Activated naive CD8-positive, alpha-beta T cell treated with anti-CD3 and anti-CD28 coated beads for 36 hours (primary cell): ENCODE data around the gene PDE4D. TPM values are rescaled to one million over a fixed set of nuclear protein-coding genes. Genes with fewer than 3 reads are reported as not detected.

Experiments used
- DNase-seq: peaks from one replicate; pipeline ENCODE4 v3.0.0; 2021
- H3K27ac Mint-ChIP-seq: one replicate; pipeline ENCODE4 v1.8.0; 2022; ENCODE audit warnings: mild to moderate bottlenecking, moderate library complexity, mixed read lengths
- H3K27me3 Mint-ChIP-seq: one replicate; pipeline ENCODE4 v1.8.0; 2022; ENCODE audit warnings: mild to moderate bottlenecking, mixed read lengths
- H3K36me3 Mint-ChIP-seq: one replicate; pipeline ENCODE4 v1.8.0; 2021; ENCODE audit warnings: mild to moderate bottlenecking, mixed read lengths
- H3K4me1 Mint-ChIP-seq: one replicate; pipeline ENCODE4 v1.8.0; 2021; ENCODE audit warnings: mixed read lengths
- H3K4me3 Mint-ChIP-seq: one replicate; pipeline ENCODE4 v1.8.0; 2022; ENCODE audit warnings: mild to moderate bottlenecking, moderate library complexity, mixed read lengths
- H3K9me3 Mint-ChIP-seq: one replicate; pipeline ENCODE4 v1.8.0; 2022; ENCODE audit warnings: mixed read lengths
- total RNA-seq, 2 experiments: library from RNA; stranded (reverse); gene quantifications; one replicate each; pipeline ENCODE4 v1.2.3, GENCODE V29; 2021

Gene PDE4D
- total RNA-seq, 2 experiments from 2014 or later: 40.7 TPM

DNA sequence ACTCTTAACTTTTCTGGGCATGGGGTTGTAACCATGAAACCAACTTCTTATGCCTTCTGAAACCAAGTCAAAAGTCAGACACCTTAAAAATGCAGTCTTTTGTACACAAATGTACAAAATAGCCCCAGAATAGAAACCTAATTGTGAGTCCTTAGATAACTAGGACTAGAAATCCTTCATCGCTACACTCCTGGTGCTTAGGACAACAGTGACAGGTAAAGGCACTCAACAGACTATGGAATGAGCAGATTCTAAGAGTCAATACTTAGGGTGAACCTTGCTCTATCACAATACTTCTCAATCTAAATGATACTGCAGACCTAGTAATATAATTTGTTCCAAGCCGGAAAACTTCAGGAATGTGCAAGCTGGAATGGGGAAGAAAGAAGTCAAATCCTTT, 163.7 kb downstream of the PDE4D start:
- no peaks in the 10 kb centered on the region for H3K4me1 Mint-ChIP-seq
- H3K27me3 Mint-ChIP-seq: peaks cover 9% of the 10 kb centered on the region
- H3K4me3 Mint-ChIP-seq: no peak overlapping the region
- H3K27ac Mint-ChIP-seq: no peak overlapping the region
- no peaks in the 10 kb centered on the region for H3K9me3 Mint-ChIP-seq
- no peak for DNase-seq
- no peaks in the 10 kb centered on the region for H3K36me3 Mint-ChIP-seq

DNA sequence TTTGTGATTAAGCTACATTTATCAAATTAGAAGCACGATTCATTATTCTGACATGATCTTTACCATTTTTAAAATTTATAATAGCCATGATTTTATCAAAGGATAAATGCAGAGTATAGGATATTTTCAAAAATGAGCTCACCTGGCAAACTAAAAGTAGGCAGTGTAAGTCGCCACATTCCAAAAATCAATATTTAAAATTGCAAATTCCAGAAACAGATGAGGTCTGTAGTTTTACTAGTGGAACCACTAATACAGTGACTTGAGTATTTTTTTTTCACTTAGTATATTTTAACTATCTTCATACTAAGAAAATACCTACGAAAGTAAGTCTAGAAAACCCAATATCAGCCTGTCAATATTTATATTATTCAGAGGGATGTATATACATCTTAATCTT, 164.2 kb downstream of the PDE4D start:
- H3K36me3 Mint-ChIP-seq: no peaks in the 10 kb centered on the region
- H3K4me1 Mint-ChIP-seq: no peaks in the 10 kb centered on the region
- no peak overlapping the region for H3K4me3 Mint-ChIP-seq
- no peaks in the 10 kb centered on the region for H3K9me3 Mint-ChIP-seq
- no peak overlapping the region for H3K27ac Mint-ChIP-seq
- H3K27me3 Mint-ChIP-seq: peaks cover 10% of the 10 kb centered on the region
- DNase-seq: no peak

DNA sequence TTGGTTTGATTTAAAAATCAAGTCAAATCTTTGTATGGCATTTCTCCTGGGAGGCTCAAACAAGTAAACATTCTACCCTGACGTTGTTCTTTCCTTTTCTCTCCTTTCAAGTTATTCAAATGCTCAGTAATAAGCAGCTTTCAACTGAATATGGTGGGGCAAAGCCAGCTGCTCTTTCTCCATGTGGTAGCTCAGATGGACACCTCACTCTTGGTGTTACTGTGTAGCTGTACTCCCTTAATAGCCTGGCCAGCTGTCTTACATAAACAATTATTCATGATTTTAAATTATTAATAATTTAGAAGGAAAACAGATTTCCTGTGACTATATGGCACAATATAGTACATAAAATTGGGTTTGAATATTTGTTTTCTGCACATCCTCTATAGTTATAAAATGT, 165.2 kb downstream of the PDE4D start:
- Mint-ChIP-seq H3K36me3 (no peaks in the 10 kb centered on the region), H3K4me1 (no peaks in the 10 kb centered on the region), H3K27me3 (peaks cover 10% of the 10 kb centered on the region), H3K27ac (no peak overlapping the region), H3K4me3 (no peak overlapping the region), H3K9me3 (no peaks in the 10 kb centered on the region)
- no peak for DNase-seq

DNA sequence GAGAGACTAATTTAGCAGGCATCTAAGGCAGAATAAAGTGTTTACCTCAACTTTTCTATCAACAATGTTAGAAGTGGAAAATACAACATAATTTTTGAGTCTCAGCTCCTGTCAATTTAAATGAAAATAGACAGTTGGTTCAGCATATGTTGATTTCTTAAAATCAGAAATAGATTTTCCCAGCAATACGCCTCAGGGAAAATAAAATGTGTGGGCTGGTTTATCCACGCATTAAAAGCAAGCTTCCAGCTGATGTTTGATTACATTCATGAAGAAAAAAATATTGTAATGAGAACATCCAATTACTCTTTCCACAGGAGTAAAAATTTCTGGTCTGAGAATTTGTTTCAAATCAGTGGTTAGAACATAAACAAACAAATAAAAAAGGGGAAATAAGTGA, 166.3 kb downstream of the PDE4D start:
- Mint-ChIP-seq H3K27ac (no peak overlapping the region), H3K27me3 (peaks cover 10% of the 10 kb centered on the region), H3K36me3 (no peaks in the 10 kb centered on the region), H3K4me1 (no peaks in the 10 kb centered on the region), H3K9me3 (no peaks in the 10 kb centered on the region), H3K4me3 (no peak overlapping the region)
- DNase-seq: no peak

DNA sequence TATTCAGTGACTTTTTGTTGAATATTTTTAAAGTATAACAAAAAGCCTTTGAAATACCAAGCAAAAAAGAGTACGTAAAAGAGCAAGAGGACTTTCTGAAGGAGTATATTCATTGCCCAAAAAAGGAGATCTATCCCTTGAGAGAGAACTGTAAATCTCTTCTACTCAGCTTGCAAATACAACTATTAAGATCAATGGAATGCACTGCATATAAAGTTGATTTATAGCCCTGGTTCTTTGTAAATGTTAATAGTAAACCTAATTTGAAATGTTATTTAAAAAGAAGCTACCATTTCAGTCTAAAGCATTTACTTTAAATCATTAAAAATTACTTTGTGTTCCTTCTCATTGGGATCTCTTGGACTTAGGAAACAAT, 168.1 kb downstream of the PDE4D start:
- Mint-ChIP-seq H3K27ac (no peak overlapping the region), H3K36me3 (no peaks in the 10 kb centered on the region), H3K4me3 (no peak overlapping the region), H3K27me3 (peaks cover 10% of the 10 kb centered on the region), H3K4me1 (no peaks in the 10 kb centered on the region), H3K9me3 (no peaks in the 10 kb centered on the region)
- no peak for DNase-seq

DNA sequence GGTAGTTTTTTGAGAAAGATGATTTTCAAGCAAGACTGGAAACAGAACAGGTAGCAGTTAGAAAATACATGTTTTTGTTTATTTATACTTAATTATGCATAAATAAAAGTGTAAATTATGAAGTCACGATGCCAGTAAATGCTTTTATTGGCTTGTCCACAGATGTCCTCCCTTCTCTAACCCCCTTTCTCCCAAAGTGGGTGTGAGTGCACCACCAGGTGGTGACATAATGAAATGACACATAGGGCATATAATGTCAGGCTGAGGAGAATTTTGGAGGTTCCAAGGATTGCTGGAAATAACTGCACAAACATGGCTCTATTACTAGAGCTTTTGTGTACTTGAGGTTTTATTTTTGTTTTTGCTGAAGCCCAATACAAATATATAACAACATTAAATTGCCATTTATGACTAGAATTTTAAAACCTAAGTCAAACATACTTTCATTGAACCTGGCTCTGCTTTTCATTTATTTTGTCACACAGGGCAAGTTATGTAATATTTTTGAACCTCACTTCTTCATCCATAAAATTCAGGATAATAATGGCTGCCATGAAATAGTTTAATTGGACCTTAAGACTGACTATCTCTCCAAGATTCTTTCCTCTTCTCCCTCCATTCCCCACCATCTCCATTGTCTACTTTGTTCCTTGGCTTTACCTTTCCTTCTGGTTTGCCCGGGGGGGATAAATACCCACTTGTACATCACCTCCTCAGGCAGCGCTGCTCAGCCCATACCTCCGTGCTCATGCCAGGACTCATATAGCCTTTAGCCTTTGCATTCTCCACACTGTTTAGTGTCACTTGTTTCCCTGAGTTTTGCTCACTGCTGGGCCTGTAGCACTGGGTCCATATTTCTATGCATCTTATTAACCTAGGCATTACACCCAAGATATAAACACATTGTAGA, 168.8 kb downstream of the PDE4D start:
- Mint-ChIP-seq H3K4me3 (no peak overlapping the region), H3K36me3 (no peaks in the 10 kb centered on the region), H3K27me3 (peaks cover 10% of the 10 kb centered on the region), H3K9me3 (no peaks in the 10 kb centered on the region), H3K4me1 (no peaks in the 10 kb centered on the region), H3K27ac (no peak overlapping the region)
- peak; percentile 22 for DNase-seq

DNA sequence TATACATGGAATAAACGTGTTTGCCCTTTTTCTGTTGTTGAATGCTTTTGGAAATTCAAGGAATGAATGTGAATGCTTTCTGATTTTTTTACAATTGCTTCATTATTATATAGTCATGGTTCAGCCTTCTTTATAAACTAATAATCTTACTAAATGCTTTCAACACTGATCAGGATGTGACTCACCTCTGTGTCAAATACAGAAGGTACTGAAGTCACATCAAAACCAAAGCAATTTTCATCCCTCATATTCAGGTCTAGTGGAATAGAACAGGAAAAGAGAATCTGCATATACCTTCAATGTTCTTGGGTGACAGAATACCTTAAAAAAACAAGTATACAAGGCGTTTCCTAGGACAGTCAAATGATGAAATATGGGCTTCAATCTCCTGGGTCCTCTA, 170.7 kb downstream of the PDE4D start:
- peaks cover 10% of the 10 kb centered on the region for H3K27me3 Mint-ChIP-seq
- H3K4me1 Mint-ChIP-seq: no peaks in the 10 kb centered on the region
- no peak overlapping the region for H3K4me3 Mint-ChIP-seq
- no peaks in the 10 kb centered on the region for H3K36me3 Mint-ChIP-seq
- no peak for DNase-seq
- no peak overlapping the region for H3K27ac Mint-ChIP-seq
- H3K9me3 Mint-ChIP-seq: no peaks in the 10 kb centered on the region

DNA sequence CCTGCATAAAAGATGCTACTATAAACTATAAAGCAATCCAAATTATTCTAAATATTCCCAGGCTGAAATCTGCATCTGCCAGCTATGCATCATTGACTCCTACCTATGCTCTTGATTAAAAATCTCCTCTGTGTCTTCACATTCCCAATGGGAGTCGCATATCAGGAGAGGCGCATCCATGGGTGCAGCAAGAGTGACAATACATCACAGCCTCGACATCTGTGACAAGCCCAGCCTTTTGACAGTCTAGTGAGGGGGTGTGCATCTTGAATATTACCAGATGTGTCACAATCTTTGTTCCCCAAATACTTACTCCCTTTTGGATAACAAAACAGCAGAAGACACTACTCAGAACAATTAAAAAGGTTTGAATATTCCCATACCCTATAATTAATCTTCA, 171.8 kb downstream of the PDE4D start:
- no peak overlapping the region for H3K4me3 Mint-ChIP-seq
- DNase-seq: no peak
- no peak overlapping the region for H3K27ac Mint-ChIP-seq
- no peaks in the 10 kb centered on the region for H3K9me3 Mint-ChIP-seq
- H3K4me1 Mint-ChIP-seq: no peaks in the 10 kb centered on the region
- peaks cover 10% of the 10 kb centered on the region for H3K27me3 Mint-ChIP-seq
- no peaks in the 10 kb centered on the region for H3K36me3 Mint-ChIP-seq

DNA sequence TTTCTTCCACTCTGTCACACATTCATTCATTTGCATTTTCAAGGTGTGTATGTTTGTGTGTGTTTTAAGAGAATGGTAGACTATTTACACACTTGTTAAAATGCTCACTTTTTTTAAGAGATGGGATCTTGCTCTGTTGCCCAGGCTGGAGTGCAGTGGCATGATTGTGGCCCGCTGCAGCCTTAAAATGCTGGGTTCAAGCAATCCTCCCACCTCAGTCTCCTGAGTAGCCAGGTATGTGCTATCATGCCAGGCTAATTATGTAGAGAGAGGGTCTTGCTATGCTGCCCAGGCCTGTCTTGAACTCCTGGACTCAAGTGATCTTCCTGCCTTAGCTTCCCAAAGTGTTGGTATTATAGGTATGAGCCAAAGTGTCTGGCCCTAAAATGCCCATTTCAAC, 173.5 kb downstream of the PDE4D start:
- H3K4me1 Mint-ChIP-seq: no peaks in the 10 kb centered on the region
- DNase-seq: no peak
- no peak overlapping the region for H3K27ac Mint-ChIP-seq
- no peaks in the 10 kb centered on the region for H3K36me3 Mint-ChIP-seq
- H3K27me3 Mint-ChIP-seq: peaks cover 4% of the 10 kb centered on the region
- no peaks in the 10 kb centered on the region for H3K9me3 Mint-ChIP-seq
- no peak overlapping the region for H3K4me3 Mint-ChIP-seq

DNA sequence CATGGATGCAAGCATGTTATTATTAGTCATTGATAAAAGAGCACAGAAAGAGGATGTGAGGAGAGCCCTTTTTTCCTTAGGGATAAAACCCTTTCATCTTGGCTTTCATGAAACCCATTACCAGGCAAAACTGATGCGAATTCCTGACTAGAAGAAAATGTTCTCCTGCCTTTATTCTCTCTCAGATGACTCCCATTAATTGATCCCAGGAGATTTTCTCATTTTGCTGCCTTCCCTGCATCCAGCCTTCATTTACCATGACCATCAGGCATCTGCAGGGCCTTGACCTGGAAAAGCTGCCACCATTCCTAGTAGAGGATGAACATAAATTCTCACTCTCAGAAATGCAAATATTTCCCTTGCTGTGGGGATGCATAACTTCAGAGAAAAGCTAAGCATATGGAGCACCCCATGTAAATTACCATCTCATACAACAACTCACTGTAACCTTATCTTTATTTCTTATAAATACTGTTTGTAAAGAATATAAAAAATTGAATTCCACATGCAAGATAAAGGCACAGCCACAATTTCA, 176.5 kb downstream of the PDE4D start:
- H3K4me1 Mint-ChIP-seq: no peaks in the 10 kb centered on the region
- H3K27ac Mint-ChIP-seq: no peak overlapping the region
- no peak for DNase-seq
- no peaks in the 10 kb centered on the region for H3K36me3 Mint-ChIP-seq
- no peaks in the 10 kb centered on the region for H3K27me3 Mint-ChIP-seq
- peaks cover 8% of the 10 kb centered on the region for H3K9me3 Mint-ChIP-seq
- H3K4me3 Mint-ChIP-seq: no peak overlapping the region

DNA sequence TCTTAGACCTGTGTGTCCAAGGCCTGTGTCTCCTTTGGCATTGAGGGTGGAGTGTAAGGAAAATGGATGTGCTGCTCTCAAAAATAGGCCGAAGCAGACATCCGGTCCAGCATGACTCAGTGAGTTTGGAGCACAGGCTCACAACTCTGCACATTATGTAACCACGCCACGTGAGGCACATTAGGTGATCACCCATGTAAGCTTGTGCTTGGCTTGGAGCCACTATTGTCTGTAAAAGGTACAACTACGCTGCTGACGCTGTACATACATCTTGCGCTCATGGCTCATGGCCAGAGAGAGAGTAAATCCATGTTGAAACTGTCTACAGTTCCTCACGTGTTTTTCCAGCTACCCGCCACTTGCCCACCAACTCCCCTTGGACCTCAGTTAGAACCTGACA, 177.5 kb downstream of the PDE4D start:
- Mint-ChIP-seq H3K4me1 (no peaks in the 10 kb centered on the region), H3K36me3 (no peaks in the 10 kb centered on the region), H3K27ac (no peak overlapping the region), H3K4me3 (no peak overlapping the region), H3K27me3 (no peaks in the 10 kb centered on the region), H3K9me3 (peaks cover 8% of the 10 kb centered on the region)
- no peak for DNase-seq

DNA sequence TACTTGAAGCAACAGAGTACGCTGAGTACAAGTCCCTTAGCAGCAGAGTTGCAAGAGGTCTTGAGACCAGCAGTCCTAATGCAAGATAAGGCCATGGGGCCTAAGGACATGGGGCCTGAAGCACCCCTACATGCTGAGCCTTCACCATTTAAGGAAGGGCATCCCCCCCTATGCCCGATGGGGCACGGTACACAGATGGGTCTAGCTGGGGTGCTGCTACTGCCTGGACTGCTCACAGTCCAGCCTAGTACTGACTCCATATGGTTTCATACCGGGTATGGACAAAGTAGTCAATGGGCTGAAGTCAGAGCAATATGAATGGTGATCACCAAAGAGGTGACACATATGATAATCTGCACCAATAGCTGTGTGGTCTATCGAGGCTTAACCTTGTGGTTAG, 178.3 kb downstream of the PDE4D start:
- Mint-ChIP-seq H3K27ac (no peak overlapping the region), H3K36me3 (no peaks in the 10 kb centered on the region), H3K4me1 (no peaks in the 10 kb centered on the region), H3K9me3 (peaks cover 8% of the 10 kb centered on the region), H3K27me3 (no peaks in the 10 kb centered on the region), H3K4me3 (no peak overlapping the region)
- DNase-seq: no peak

DNA sequence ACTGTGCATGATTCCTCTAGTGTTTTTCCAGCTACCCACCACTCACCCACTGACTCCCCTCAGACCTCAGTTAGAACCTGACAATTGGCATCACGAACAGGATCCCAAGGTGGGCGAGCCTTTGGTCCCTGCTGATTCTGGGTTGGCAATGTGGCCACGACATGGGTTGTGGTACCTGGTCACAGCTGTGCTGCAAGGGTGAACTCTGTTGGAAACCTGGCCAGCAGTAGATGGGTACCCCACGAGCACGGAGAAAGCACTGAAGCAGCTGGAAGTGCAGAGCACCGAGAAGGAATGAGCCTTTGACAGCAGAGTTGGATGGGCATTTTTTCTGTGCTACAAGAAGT, 180.1 kb downstream of the PDE4D start:
- H3K9me3 Mint-ChIP-seq: peaks cover 8% of the 10 kb centered on the region
- H3K27me3 Mint-ChIP-seq: no peaks in the 10 kb centered on the region
- no peaks in the 10 kb centered on the region for H3K36me3 Mint-ChIP-seq
- no peak overlapping the region for H3K4me3 Mint-ChIP-seq
- H3K4me1 Mint-ChIP-seq: no peaks in the 10 kb centered on the region
- no peak overlapping the region for H3K27ac Mint-ChIP-seq
- DNase-seq: no peak

DNA sequence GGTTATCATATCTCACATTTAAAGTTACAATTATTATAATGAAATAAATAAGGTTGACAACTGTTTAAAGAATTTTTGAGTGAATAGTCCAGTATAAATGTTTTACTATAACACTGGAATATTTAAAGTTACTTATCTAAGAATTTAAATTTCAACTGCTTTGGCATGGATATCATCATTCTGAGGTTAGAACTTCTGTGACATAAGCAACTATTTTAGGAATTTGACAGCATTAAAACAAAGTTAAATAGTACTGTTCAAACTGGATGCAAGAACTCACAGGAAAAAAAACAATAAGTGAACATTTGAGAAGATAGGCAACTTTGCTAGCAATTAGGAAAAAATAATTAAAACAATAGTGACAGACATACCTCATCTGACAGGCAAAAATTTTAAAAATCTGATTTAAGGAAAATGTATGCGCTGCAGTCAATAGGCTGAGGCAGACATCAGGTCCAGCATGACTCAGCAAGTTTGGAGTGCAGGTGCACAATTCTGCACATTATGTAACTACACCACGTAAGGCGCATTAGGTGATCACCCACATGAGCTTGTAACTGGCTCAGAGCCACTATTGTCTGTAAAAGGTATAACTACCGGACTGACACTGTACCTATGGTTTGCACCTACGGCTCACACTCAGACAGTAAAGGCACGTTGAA, 180.6 kb downstream of the PDE4D start:
- no peaks in the 10 kb centered on the region for H3K4me1 Mint-ChIP-seq
- H3K36me3 Mint-ChIP-seq: no peaks in the 10 kb centered on the region
- H3K27ac Mint-ChIP-seq: no peak overlapping the region
- no peak overlapping the region for H3K4me3 Mint-ChIP-seq
- peaks cover 8% of the 10 kb centered on the region for H3K9me3 Mint-ChIP-seq
- no peaks in the 10 kb centered on the region for H3K27me3 Mint-ChIP-seq
- no peak for DNase-seq

DNA sequence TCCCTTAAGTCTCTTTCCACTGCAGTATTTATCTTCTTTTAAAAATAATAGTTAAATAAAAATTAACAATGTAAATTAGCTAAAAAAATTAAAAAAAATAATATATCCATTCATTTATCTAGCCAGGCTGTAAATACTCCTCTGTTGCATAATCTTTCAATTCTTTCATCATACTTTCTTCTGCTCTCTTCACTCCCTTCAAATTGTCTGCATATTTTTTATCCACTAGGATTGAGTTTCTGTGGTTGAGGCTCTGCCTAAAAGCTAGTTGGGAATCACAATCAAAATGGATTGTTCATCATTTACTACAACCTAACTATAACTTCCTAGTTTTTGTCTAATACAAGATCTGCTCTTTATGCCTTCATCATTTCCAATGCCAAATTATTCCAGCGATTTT, 182.2 kb downstream of the PDE4D start:
- H3K36me3 Mint-ChIP-seq: no peaks in the 10 kb centered on the region
- H3K27ac Mint-ChIP-seq: no peak overlapping the region
- DNase-seq: no peak
- H3K4me1 Mint-ChIP-seq: no peaks in the 10 kb centered on the region
- H3K4me3 Mint-ChIP-seq: no peak overlapping the region
- H3K27me3 Mint-ChIP-seq: no peaks in the 10 kb centered on the region
- peaks cover 8% of the 10 kb centered on the region for H3K9me3 Mint-ChIP-seq

DNA sequence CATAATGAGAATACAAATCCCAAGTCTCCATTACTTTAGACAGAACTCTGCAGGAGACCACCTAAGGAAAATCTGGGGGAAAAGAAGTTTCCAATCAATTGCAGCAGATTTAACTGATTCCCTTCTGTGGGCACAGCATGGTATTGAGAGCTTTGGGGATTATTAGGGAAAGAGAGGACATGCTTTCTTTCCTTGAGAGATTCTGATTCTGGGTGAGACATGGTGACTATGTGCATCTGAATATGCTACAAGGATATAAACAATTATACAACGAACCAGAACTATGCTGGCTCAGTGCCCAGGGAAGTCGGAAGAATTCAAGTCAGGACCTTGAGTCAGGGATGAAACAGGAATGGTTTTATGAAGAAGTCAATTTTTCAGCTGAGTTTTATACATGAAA, 183.7 kb downstream of the PDE4D start:
- Mint-ChIP-seq H3K4me1 (no peaks in the 10 kb centered on the region), H3K4me3 (no peak overlapping the region), H3K27me3 (no peaks in the 10 kb centered on the region), H3K9me3 (peaks cover 8% of the 10 kb centered on the region), H3K27ac (no peak overlapping the region), H3K36me3 (no peaks in the 10 kb centered on the region)
- no peak for DNase-seq
